Measurements from ENCODE around the gene UQCRC1. TPM values are rescaled to one million over a fixed set of nuclear protein-coding genes. Genes with fewer than 3 reads are reported as not detected.

The UQCRC1 gene
- total and polyA plus RNA-seq, 2 donors (not counting 1 experiment from before 2014, with no cell fraction given) = 99.9 to 132 TPM

DNA sequence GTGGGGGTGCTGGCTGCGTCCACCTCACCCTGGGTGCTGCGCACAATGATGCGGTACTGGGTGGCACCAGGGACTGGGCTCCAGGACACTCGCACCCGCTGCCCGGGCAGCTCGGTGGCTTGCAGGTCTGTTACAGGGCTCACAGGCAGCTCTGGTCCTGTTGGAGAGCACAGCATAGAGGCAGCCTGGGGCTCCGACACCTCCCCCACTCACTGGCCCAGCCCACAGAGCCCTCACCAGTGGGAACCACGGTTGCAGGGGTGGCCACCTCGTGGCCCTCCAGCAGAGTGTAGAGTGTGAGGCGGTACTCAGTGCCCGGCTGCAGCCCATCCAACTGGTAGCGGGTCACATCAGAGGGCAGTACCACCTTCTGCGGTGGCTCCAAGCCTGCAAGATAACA is 18.0 kb downstream of the UQCRC1 start:
- no peak overlapping the region for H3K4me2 ChIP-seq (replicated peaks; ENCODE audit: low read depth, low read length, poor library complexity, severe bottlenecking)
- peaks cover 0 to 42% (median 7%) of the 10 kb centered on the region in 4 experiments for H3K27me3 ChIP-seq (replicated peaks in 1 of 4; ENCODE audit: control extremely low read depth in 1 of 4, control insufficient read depth in 3 of 4, insufficient read depth in 4 of 4, low read length in 3 of 4)
- peaks cover 4 to 9% of the 10 kb centered on the region in 2 donors for H3K4me1 ChIP-seq (ENCODE audit: control insufficient read depth in 2 of 2, insufficient read depth in 2 of 2, low read length in 2 of 2)
- H4K20me1 ChIP-seq (ENCODE audit: control insufficient read depth, insufficient read depth, low read length, poor library complexity, severe bottlenecking) = no peaks in the 10 kb centered on the region
- WGBS (ENCODE audit: insufficient coverage) = 91% methylated on average over 14 of the region's 14 CpGs
- Mint-ChIP-seq H3K27ac (no peak overlapping the region), H3K9me3 (ENCODE audit: insufficient read depth) (no peaks in the 10 kb centered on the region), H3K4me3 (no peak overlapping the region), H3K27me3 (peaks cover 48% of the 10 kb centered on the region), H3K4me1 (peaks cover 9% of the 10 kb centered on the region)
- H3K79me2 ChIP-seq (ENCODE audit: control insufficient read depth, insufficient read depth, low read length) = no peaks in the 10 kb centered on the region
- no peak overlapping the region for H3K9ac ChIP-seq (ENCODE audit: low read length)
- H3K27ac ChIP-seq (ENCODE audit: low read length in 2 of 2) = no peak overlapping the region
- DNase-seq = no peak
- H2AFZ ChIP-seq (ENCODE audit: insufficient read depth, low read depth, low read length, poor library complexity, severe bottlenecking) = no peak overlapping the region
- no peaks in the 10 kb centered on the region for H3K9me3 ChIP-seq (ENCODE audit: control extremely low read depth in 1 of 3, control insufficient read depth in 2 of 3, insufficient read depth in 1 of 3, low read length in 2 of 3)
- TF ChIP-seq, protein P1, sequence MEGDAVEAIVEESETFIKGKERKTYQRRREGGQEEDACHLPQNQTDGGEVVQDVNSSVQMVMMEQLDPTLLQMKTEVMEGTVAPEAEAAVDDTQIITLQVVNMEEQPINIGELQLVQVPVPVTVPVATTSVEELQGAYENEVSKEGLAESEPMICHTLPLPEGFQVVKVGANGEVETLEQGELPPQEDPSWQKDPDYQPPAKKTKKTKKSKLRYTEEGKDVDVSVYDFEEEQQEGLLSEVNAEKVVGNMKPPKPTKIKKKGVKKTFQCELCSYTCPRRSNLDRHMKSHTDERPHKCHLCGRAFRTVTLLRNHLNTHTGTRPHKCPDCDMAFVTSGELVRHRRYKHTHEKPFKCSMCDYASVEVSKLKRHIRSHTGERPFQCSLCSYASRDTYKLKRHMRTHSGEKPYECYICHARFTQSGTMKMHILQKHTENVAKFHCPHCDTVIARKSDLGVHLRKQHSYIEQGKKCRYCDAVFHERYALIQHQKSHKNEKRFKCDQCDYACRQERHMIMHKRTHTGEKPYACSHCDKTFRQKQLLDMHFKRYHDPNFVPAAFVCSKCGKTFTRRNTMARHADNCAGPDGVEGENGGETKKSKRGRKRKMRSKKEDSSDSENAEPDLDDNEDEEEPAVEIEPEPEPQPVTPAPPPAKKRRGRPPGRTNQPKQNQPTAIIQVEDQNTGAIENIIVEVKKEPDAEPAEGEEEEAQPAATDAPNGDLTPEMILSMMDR (IDR thresholded peaks at IDR 0.05) = no peak
- no peak for TF ChIP-seq EZH2 (IDR thresholded peaks at IDR 0.05; ENCODE audit: borderline replicate concordance, insufficient read depth, low read depth, low read length, poor library complexity, severe bottlenecking)
- ChIA-PET CTCF (no interaction called here), POLR2A (no interaction called here)
- ATAC-seq (ENCODE audit: low read depth) = no peak
- H3K4me3 ChIP-seq (ENCODE audit: control extremely low read depth in 1 of 5, extremely low read depth in 1 of 5, insufficient read depth in 1 of 5, low read depth in 2 of 5, low read length in 4 of 5) = no peak overlapping the region
- intact Hi-C loops (cut with micrococcal nuclease) = no loop called here
- no peaks in the 10 kb centered on the region for H3K36me3 ChIP-seq (replicated peaks in 1 of 2; ENCODE audit: control extremely low read depth in 1 of 2, control insufficient read depth in 1 of 2, extremely low read depth in 1 of 2, insufficient read depth in 2 of 2, low read length in 1 of 2)

DNA sequence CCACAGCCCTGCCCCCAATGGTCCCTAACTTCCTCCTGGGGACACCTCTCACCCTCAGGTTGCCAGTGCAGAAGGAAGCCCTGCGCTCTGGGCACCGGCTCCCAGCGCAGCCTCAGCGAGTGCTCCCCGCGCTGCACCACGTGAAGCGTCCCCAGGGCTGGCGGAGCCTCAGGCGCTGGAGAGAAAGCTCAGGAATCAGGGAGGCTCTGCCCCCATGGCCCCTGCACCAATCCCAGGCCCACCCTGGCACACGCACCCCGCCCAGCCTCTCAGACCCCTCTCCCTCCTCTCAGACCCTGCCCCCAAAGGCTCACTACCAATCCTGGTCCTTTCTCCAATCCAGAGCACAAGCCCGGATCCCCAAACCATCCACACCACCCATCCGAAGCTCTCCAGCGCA is 21.2 kb downstream of the UQCRC1 start:
- Histone ChIP-seq H3K4me3 (ENCODE audit: control extremely low read depth in 1 of 5, extremely low read depth in 1 of 5, insufficient read depth in 1 of 5, low read depth in 2 of 5, low read length in 4 of 5) (no peak overlapping the region), H2AFZ (ENCODE audit: insufficient read depth, low read depth, low read length, poor library complexity, severe bottlenecking) (no peak overlapping the region), H4K20me1 (ENCODE audit: control insufficient read depth, insufficient read depth, low read length, poor library complexity, severe bottlenecking) (no peaks in the 10 kb centered on the region), H3K36me3 (replicated peaks in 1 of 2; ENCODE audit: control extremely low read depth in 1 of 2, control insufficient read depth in 1 of 2, extremely low read depth in 1 of 2, insufficient read depth in 2 of 2, low read length in 1 of 2) (no peaks in the 10 kb centered on the region), H3K27me3 (replicated peaks in 1 of 4; ENCODE audit: control extremely low read depth in 1 of 4, control insufficient read depth in 3 of 4, insufficient read depth in 4 of 4, low read length in 3 of 4) (peaks cover 0 to 18% (median 1%) of the 10 kb centered on the region in 4 experiments), H3K4me1 (ENCODE audit: control insufficient read depth in 2 of 2, insufficient read depth in 2 of 2, low read length in 2 of 2) (no peaks in the 10 kb centered on the region), H3K4me2 (replicated peaks; ENCODE audit: low read depth, low read length, poor library complexity, severe bottlenecking) (no peak overlapping the region), H3K27ac (ENCODE audit: low read length in 2 of 2) (no peak overlapping the region), H3K79me2 (ENCODE audit: control insufficient read depth, insufficient read depth, low read length) (no peaks in the 10 kb centered on the region), H3K9me3 (ENCODE audit: control extremely low read depth in 1 of 3, control insufficient read depth in 2 of 3, insufficient read depth in 1 of 3, low read length in 2 of 3) (no peaks in the 10 kb centered on the region), H3K9ac (ENCODE audit: low read length) (no peak overlapping the region)
- DNase-seq = no peak
- no peak overlapping the region for H3K4me3 Mint-ChIP-seq
- ChIA-PET CTCF (no interaction called here), POLR2A (no interaction called here)
- 36% methylated on average over 15 of the region's 15 CpGs for WGBS (ENCODE audit: insufficient coverage)
- intact Hi-C loops (cut with micrococcal nuclease) = no loop called here
- ATAC-seq (ENCODE audit: low read depth) = no peak
- no peaks in the 10 kb centered on the region for H3K4me1 Mint-ChIP-seq
- H3K27me3 Mint-ChIP-seq = peaks cover 38% of the 10 kb centered on the region
- TF ChIP-seq EZH2 (IDR thresholded peaks at IDR 0.05; ENCODE audit: borderline replicate concordance, insufficient read depth, low read depth, low read length, poor library complexity, severe bottlenecking) = no peak
- no peaks in the 10 kb centered on the region for H3K9me3 Mint-ChIP-seq (ENCODE audit: insufficient read depth)
- no peak overlapping the region for H3K27ac Mint-ChIP-seq
